ENCODE measurements around the gene PSRC1.

Gene PSRC1

GRCh38 chr1:109237512-109237911 lies 45.4 kb downstream of the PSRC1 start:
- Histone ChIP-seq H3K27ac (ENCODE audit: low read depth, low read length, poor library complexity, severe bottlenecking) (no peak overlapping the region), H3F3A (ENCODE audit: insufficient read depth, low read length) (no peaks in the 10 kb centered on the region)

DNA sequence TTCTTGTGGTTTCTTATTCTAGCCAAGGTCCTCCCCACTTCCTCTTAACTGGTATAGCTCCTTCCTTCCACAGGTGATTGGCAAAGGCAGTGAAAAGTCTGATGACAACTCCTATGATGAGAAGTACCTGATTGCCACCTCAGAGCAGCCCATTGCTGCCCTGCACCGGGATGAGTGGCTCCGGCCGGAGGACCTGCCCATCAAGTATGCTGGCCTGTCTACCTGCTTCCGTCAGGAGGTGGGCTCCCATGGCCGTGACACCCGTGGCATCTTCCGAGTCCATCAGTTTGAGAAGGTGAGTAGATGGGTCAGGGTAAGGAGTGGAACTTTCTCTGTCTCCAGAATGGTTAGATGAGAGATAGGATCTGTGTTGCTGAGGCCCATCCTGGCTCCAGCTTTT lies 47.8 kb downstream of the PSRC1 start:
- H3K4me3 ChIP-seq (ENCODE audit: low read depth, low read length, poor library complexity, severe bottlenecking) = no peak overlapping the region
- no peaks in the 10 kb centered on the region for H4K20me1 ChIP-seq (ENCODE audit: insufficient read depth, low read length)
- H3K4me1 ChIP-seq (ENCODE audit: insufficient read depth, low read length, severe bottlenecking) = no peaks in the 10 kb centered on the region
- H3K4me2 ChIP-seq (ENCODE audit: low read length) = no peak overlapping the region
- H3K9me2 ChIP-seq (ENCODE audit: low read depth, low read length) = no peaks in the 10 kb centered on the region
- peaks cover 81% of the 10 kb centered on the region for H3K36me3 ChIP-seq (ENCODE audit: insufficient read depth, low read length)
- no peak overlapping the region for H3K27ac ChIP-seq (ENCODE audit: low read depth, low read length, poor library complexity, severe bottlenecking)
- no peaks in the 10 kb centered on the region for H3K79me2 ChIP-seq (ENCODE audit: insufficient read depth, low read length)
- no peaks in the 10 kb centered on the region for H3K27me3 ChIP-seq (ENCODE audit: insufficient read depth, low read length)
- no peak overlapping the region for H3K9ac ChIP-seq (ENCODE audit: low read length)
- H3K9me3 ChIP-seq (ENCODE audit: low read length) = no peaks in the 10 kb centered on the region
- no peaks in the 10 kb centered on the region for H3F3A ChIP-seq (ENCODE audit: insufficient read depth, low read length)
- TF ChIP-seq, protein P1, sequence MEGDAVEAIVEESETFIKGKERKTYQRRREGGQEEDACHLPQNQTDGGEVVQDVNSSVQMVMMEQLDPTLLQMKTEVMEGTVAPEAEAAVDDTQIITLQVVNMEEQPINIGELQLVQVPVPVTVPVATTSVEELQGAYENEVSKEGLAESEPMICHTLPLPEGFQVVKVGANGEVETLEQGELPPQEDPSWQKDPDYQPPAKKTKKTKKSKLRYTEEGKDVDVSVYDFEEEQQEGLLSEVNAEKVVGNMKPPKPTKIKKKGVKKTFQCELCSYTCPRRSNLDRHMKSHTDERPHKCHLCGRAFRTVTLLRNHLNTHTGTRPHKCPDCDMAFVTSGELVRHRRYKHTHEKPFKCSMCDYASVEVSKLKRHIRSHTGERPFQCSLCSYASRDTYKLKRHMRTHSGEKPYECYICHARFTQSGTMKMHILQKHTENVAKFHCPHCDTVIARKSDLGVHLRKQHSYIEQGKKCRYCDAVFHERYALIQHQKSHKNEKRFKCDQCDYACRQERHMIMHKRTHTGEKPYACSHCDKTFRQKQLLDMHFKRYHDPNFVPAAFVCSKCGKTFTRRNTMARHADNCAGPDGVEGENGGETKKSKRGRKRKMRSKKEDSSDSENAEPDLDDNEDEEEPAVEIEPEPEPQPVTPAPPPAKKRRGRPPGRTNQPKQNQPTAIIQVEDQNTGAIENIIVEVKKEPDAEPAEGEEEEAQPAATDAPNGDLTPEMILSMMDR (IDR thresholded peaks at IDR 0.05; ENCODE audit: low read length) = no peak
- no peak for TF ChIP-seq EZH2 (IDR thresholded peaks at IDR 0.05; ENCODE audit: borderline replicate concordance, low read length)
- no peak overlapping the region for H2AFZ ChIP-seq (ENCODE audit: low read length)

More at GRCh38 chr1:109237512-109237911, 45.4 kb downstream of the PSRC1 start:
- Histone ChIP-seq H3K9ac (ENCODE audit: low read length) (no peak overlapping the region), H3K27me3 (ENCODE audit: insufficient read depth, low read length) (no peaks in the 10 kb centered on the region), H3K4me2 (ENCODE audit: low read length) (no peak overlapping the region), H3K4me3 (ENCODE audit: low read depth, low read length, poor library complexity, severe bottlenecking) (no peak overlapping the region), H3K79me2 (ENCODE audit: insufficient read depth, low read length) (no peaks in the 10 kb centered on the region), H2AFZ (ENCODE audit: low read length) (no peak overlapping the region), H3K4me1 (ENCODE audit: insufficient read depth, low read length, severe bottlenecking) (no peaks in the 10 kb centered on the region), H3K36me3 (ENCODE audit: insufficient read depth, low read length) (peaks cover 63% of the 10 kb centered on the region), H3K9me2 (ENCODE audit: low read depth, low read length) (no peaks in the 10 kb centered on the region), H3K9me3 (ENCODE audit: low read length) (no peaks in the 10 kb centered on the region), H4K20me1 (ENCODE audit: insufficient read depth, low read length) (no peaks in the 10 kb centered on the region)
- TF ChIP-seq EZH2 (IDR thresholded peaks at IDR 0.05; ENCODE audit: borderline replicate concordance, low read length) = no peak
- TF ChIP-seq, protein P1 (IDR thresholded peaks at IDR 0.05; ENCODE audit: low read length) = no peak

DNA sequence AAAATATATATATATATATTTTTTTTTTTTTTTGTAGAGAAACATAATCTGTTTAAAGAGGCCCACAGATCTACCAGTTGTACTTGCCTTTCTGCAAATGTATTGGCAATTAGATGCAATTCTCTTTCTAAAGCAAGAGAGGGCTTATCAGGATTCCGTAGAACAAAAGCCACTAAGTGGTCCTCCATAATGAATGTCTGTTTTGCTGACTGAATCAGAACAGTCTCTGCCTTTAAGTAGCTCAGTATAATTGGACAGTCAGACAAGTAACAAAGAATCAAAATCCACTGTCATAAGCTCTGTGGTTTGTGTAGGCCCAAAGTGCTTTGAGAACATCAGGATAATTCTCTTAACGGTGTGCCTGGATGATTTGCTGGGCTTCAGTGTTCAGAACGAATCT lies 51.9 kb downstream of the PSRC1 start:
- H4K20me1 ChIP-seq (ENCODE audit: insufficient read depth, low read length) = no peaks in the 10 kb centered on the region
- no peaks in the 10 kb centered on the region for H3K9me3 ChIP-seq (ENCODE audit: low read length)
- TF ChIP-seq, protein P1 (IDR thresholded peaks at IDR 0.05; ENCODE audit: low read length) = no peak
- TF ChIP-seq EZH2 (IDR thresholded peaks at IDR 0.05; ENCODE audit: borderline replicate concordance, low read length) = no peak
- no peak overlapping the region for H3K4me2 ChIP-seq (ENCODE audit: low read length)
- peaks cover 79% of the 10 kb centered on the region for H3K36me3 ChIP-seq (ENCODE audit: insufficient read depth, low read length)
- no peak overlapping the region for H3K4me3 ChIP-seq (ENCODE audit: low read depth, low read length, poor library complexity, severe bottlenecking)
- H3K4me1 ChIP-seq (ENCODE audit: insufficient read depth, low read length, severe bottlenecking) = no peaks in the 10 kb centered on the region
- H3K27ac ChIP-seq (ENCODE audit: low read depth, low read length, poor library complexity, severe bottlenecking) = no peak overlapping the region
- H2AFZ ChIP-seq (ENCODE audit: low read length) = no peak overlapping the region
- H3K9me2 ChIP-seq (ENCODE audit: low read depth, low read length) = no peaks in the 10 kb centered on the region
- no peaks in the 10 kb centered on the region for H3K27me3 ChIP-seq (ENCODE audit: insufficient read depth, low read length)
- no peak overlapping the region for H3K9ac ChIP-seq (ENCODE audit: low read length)
- H3F3A ChIP-seq (ENCODE audit: insufficient read depth, low read length) = no peaks in the 10 kb centered on the region
- H3K79me2 ChIP-seq (ENCODE audit: insufficient read depth, low read length) = no peaks in the 10 kb centered on the region
